ENCODE measurements around the gene FAM168A.

The FAM168A gene

GRCh38 chr11:73392108-73393010 lies 205.6 kb downstream of the FAM168A start:
- Mint-ChIP-seq H3K9me3 (no peaks in the 10 kb centered on the region), H3K27ac (no peak overlapping the region), H3K4me1 (peaks cover 6% of the 10 kb centered on the region), H3K36me3 (ENCODE audit: low read depth) (peaks cover 14% of the 10 kb centered on the region), H3K4me3 (no peak overlapping the region), H3K27me3 (no peaks in the 10 kb centered on the region)
- no peak for ATAC-seq
- no peak for DNase-seq

DNA sequence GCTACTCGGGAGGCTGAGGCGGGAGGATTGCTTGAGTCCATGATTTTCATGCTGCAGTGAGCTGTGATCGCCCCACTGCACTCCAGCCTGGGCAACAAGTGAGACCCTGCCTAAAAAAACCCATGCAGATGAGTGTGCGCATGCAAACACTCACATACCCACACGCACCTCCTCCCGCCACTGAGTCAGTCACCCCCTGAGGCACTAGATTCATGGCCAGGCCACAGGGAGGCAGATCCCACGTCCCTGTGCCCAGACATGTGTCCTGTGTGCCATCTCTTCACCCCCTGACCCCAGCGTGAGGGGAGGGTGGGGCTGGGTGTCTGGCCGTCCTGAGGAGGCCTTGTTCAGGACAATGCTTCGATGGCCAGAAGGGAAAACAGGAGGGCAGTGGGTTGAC lies 206.2 kb downstream of the FAM168A start:
- no peak for DNase-seq
- Mint-ChIP-seq H3K4me1 (peaks cover 12% of the 10 kb centered on the region), H3K36me3 (ENCODE audit: low read depth) (peaks cover 7% of the 10 kb centered on the region), H3K4me3 (no peak overlapping the region), H3K27ac (no peak overlapping the region), H3K9me3 (no peaks in the 10 kb centered on the region), H3K27me3 (no peaks in the 10 kb centered on the region)
- no peak for ATAC-seq

GRCh38 chr11:73390601-73391565 lies 207.0 kb downstream of the FAM168A start:
- ATAC-seq (no peak), DNase-seq (no peak)
- Mint-ChIP-seq H3K27me3 (no peaks in the 10 kb centered on the region), H3K27ac (no peak overlapping the region), H3K36me3 (ENCODE audit: low read depth) (peaks cover 4% of the 10 kb centered on the region), H3K9me3 (no peaks in the 10 kb centered on the region), H3K4me1 (peaks cover 19% of the 10 kb centered on the region), H3K4me3 (no peak overlapping the region)

GRCh38 chr11:73389916-73390315 lies 208.0 kb downstream of the FAM168A start:
- Mint-ChIP-seq H3K27me3 (no peaks in the 10 kb centered on the region), H3K9me3 (no peaks in the 10 kb centered on the region), H3K27ac (no peak overlapping the region), H3K4me3 (no peak overlapping the region), H3K4me1 (peaks cover 28% of the 10 kb centered on the region), H3K36me3 (ENCODE audit: low read depth) (peaks cover 2% of the 10 kb centered on the region)
- ATAC-seq (no peak), DNase-seq (no peak)

GRCh38 chr11:73389134-73389525 lies 208.8 kb downstream of the FAM168A start:
- ATAC-seq (no peak), DNase-seq (no peak)
- H3K4me3 Mint-ChIP-seq, result no peak overlapping the region
- H3K27me3 Mint-ChIP-seq, result no peaks in the 10 kb centered on the region
- peaks cover 2% of the 10 kb centered on the region for H3K36me3 Mint-ChIP-seq (ENCODE audit: low read depth)
- H3K4me1 Mint-ChIP-seq, result peaks cover 36% of the 10 kb centered on the region
- no peak overlapping the region for H3K27ac Mint-ChIP-seq
- no peaks in the 10 kb centered on the region for H3K9me3 Mint-ChIP-seq

- Mint-ChIP-seq H3K27me3 (no peaks in the 10 kb centered on the region), H3K27ac (peak overlapping the region; percentile 75), H3K4me1 (peaks cover 41% of the 10 kb centered on the region), H3K36me3 (ENCODE audit: low read depth) (peaks cover 2% of the 10 kb centered on the region), H3K4me3 (no peak overlapping the region), H3K9me3 (no peaks in the 10 kb centered on the region)
- no peak for DNase-seq
- ATAC-seq, result no peak
Measured at GRCh38 chr11:73388265-73389133, 209.4 kb downstream of the FAM168A start.

- Mint-ChIP-seq H3K27me3 (no peaks in the 10 kb centered on the region), H3K4me3 (no peak overlapping the region), H3K4me1 (peaks cover 48% of the 10 kb centered on the region), H3K36me3 (ENCODE audit: low read depth) (peaks cover 2% of the 10 kb centered on the region), H3K9me3 (no peaks in the 10 kb centered on the region), H3K27ac (peak overlapping the region; percentile 76)
- DNase-seq (no peak), ATAC-seq (no peak)
Measured at GRCh38 chr11:73387594-73388264, 210.2 kb downstream of the FAM168A start.

GRCh38 chr11:73386546-73386945 lies 211.4 kb downstream of the FAM168A start:
- no peaks in the 10 kb centered on the region for H3K27me3 Mint-ChIP-seq
- H3K36me3 Mint-ChIP-seq (ENCODE audit: low read depth), result no peaks in the 10 kb centered on the region
- H3K4me1 Mint-ChIP-seq, result peaks cover 56% of the 10 kb centered on the region
- ATAC-seq (no peak), DNase-seq (no peak)
- H3K27ac Mint-ChIP-seq, result peak overlapping the region; percentile 62
- H3K9me3 Mint-ChIP-seq, result no peaks in the 10 kb centered on the region
- H3K4me3 Mint-ChIP-seq, result peak overlapping the region; percentile 6

DNA sequence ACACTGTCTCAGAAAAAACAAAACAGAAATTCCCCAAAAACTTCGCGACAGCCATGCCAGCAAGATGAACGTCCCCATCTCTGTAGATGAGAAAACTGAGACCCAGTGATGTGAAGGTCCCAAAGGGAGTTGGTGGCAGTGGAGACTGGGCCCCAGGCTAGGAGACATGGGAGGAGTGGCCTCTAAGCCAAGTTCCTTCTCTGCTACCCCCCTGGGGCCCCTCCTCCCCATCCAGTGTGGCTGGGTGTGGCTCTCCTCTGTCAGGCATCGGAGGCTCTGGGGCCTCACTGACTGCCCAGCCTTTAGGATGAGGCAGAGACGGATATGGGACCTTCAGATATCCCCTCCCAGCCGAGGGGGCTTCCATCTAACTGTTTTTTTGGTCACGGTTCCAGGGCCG lies 211.9 kb downstream of the FAM168A start:
- ATAC-seq, result no peak
- Mint-ChIP-seq H3K4me3 (peak overlapping the region; percentile 6), H3K27me3 (no peaks in the 10 kb centered on the region), H3K36me3 (ENCODE audit: low read depth) (no peaks in the 10 kb centered on the region), H3K4me1 (peaks cover 59% of the 10 kb centered on the region), H3K9me3 (no peaks in the 10 kb centered on the region), H3K27ac (peak overlapping the region; percentile 62)
- DNase-seq, result no peak

GRCh38 chr11:73384872-73385689 lies 212.8 kb downstream of the FAM168A start:
- peak overlapping the region; percentile 82 for H3K27ac Mint-ChIP-seq
- peak; percentile 40 for DNase-seq
- H3K4me3 Mint-ChIP-seq, result no peak overlapping the region
- no peaks in the 10 kb centered on the region for H3K27me3 Mint-ChIP-seq
- no peaks in the 10 kb centered on the region for H3K36me3 Mint-ChIP-seq (ENCODE audit: low read depth)
- peaks cover 67% of the 10 kb centered on the region for H3K4me1 Mint-ChIP-seq
- no peaks in the 10 kb centered on the region for H3K9me3 Mint-ChIP-seq
- ATAC-seq, result peak; percentile 41

DNA sequence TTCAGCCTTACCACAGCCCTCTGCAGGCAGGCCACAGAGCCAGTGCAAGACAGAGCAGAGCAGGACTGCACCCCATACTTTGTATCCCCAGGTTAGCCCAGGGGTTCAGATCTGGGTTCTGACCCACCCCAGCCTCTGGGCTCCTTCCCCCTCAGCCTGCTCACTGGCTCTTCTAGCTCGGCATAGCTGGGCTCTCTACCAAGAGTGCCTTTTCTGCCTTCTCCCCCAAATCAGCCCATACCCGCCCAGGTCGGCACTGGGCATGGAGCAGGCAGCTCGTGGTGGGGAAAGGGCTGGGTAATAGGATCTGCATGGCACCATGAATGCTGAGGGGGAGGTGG lies 213.4 kb downstream of the FAM168A start:
- Mint-ChIP-seq H3K4me3 (no peak overlapping the region), H3K4me1 (peaks cover 73% of the 10 kb centered on the region), H3K9me3 (no peaks in the 10 kb centered on the region), H3K36me3 (ENCODE audit: low read depth) (no peaks in the 10 kb centered on the region), H3K27me3 (no peaks in the 10 kb centered on the region), H3K27ac (peak overlapping the region; percentile 69)
- DNase-seq (no peak), ATAC-seq (no peak)

DNA sequence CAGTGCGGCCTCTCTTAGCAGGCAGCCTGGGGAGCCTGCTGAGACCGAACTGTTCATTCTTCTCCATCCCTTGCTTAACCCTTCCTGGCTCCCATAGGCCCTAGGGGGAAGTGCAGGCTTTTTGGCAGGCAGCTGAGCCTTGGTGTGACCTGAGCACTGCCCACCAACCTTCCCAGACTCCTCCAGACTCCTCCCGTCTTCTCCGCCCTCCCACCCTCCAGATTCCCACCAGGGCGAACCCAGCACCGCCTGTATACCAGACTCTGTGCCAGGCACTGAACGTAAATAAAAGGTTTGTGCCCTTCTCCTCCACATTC lies 213.8 kb downstream of the FAM168A start:
- DNase-seq (no peak), ATAC-seq (no peak)
- Mint-ChIP-seq H3K4me3 (no peak overlapping the region), H3K27ac (peak overlapping the region; percentile 69), H3K9me3 (no peaks in the 10 kb centered on the region), H3K36me3 (ENCODE audit: low read depth) (no peaks in the 10 kb centered on the region), H3K4me1 (peaks cover 74% of the 10 kb centered on the region), H3K27me3 (no peaks in the 10 kb centered on the region)
